Measurements from ENCODE around the gene ATG3.

Gene ATG3

GRCh38 chr3:112561734-112562529 lies at the start of gene ATG3, which contains the start of gene SLC35A5:
ATG3 (minus strand) TSS chr3:112561962; CDS start chr3:112561528, 434 bp downstream.
SLC35A5 (plus strand) TSS chr3:112562045; CDS start chr3:112563404, 1,359 bp downstream.
- peak within 1 kb of the TSS; percentile 91 for H3K27ac ChIP-seq
- DNase-seq (ENCODE audit: low read depth, low spot score), result peak; percentile 91

DNA sequence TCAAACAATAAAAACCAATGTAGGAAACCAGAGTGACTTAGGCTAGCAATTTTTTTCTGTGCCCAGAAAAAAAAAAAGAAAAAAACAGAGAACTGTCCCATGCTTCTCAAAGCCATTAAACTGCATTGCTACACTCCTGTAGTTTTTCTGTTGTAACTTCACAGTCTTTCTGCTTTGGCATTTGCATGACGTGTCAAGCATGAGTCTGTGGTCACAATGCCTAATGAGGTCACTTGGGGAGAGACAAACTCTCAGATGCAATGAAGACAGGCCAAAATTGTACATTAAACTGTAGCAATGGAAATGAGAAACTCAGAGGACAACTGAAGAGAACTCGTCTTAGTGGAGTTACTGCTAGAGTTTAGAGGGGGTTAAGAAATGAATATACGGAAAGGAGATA lies 48.4 kb upstream of the ATG3 start:
- H3K27ac ChIP-seq, result no peak overlapping the region
- no peak for DNase-seq (ENCODE audit: low read depth, low spot score)

GRCh38 chr3:112607863-112608262 lies 46.1 kb upstream of the ATG3 start:
- DNase-seq (ENCODE audit: low read depth, low spot score), result no peak
- no peak overlapping the region for H3K27ac ChIP-seq

GRCh38 chr3:112606098-112606497 lies 44.3 kb upstream of the ATG3 start:
- DNase-seq (ENCODE audit: low read depth, low spot score), result no peak
- no peak overlapping the region for H3K27ac ChIP-seq

DNA sequence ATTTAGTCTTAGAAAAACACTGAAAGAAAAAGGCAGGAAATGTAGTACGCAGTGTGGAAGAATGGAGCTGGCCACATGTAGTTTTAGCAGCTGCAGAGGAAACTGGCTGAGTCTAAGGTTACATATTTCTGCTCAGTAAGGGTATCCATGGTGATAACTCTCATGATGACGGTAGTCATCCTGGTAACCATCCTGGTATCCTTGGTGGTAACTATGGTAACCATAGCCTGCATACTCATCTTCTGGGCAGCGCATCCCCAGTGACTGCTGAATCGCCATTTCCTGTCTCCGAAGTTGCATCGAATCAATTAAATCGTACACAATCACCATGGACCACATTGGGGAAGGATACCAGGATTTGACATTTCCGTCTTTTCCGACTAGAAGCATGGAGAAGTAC lies 43.5 kb upstream of the ATG3 start:
- no peak overlapping the region for H3K27ac ChIP-seq
- DNase-seq (ENCODE audit: low read depth, low spot score), result no peak

DNA sequence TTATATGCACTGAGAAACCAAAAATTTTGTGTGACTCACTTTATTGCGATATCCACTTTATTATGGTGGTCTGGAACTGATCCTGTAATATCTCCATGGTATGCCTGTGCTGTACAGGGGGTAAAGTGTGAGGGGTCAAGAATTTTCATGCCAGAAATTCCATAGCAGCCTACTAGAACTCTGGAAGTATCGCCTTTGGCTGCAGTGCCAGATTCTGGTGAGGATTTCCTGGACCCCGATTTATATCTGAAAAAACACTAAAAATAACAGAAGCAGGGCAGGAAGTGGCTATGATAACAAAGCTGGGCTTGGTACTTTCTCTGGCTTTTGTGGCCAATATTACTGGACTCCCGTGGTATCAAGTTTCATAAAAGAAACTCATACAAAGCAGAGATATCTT lies 42.8 kb upstream of the ATG3 start:
- DNase-seq (ENCODE audit: low read depth, low spot score), result no peak
- no peak overlapping the region for H3K27ac ChIP-seq

DNA sequence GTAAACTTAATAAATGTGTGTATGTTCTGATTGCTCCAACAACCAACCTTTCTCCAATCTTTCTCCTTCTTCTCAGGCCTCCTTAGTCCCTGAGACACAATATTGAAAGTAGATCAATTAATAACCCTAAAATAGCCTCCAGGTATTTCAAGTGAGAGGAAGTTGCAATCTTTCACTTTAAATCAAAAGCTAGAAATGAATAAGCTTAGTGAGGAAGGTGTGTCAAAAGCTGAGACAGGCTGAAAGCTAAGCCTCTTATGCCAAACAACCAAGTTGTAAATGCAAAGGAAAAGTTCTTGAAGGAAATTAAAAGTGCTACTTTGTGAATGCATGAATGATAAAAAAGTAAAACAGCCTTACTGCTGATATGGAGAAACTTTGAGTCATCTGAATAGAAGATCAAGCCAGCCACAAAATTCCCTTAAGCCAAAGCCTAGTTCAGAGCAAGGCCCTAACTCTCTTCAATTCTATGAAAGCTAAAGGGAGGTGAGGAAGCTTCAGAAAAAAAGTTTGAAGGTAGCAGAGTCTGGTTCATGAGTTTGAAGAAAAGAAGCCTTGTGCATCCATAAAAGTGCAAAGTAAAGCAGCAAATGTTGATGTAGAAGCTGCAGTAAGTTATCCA lies 40.6 kb upstream of the ATG3 start:
- no peak for DNase-seq (ENCODE audit: low read depth, low spot score)
- H3K27ac ChIP-seq, result no peak overlapping the region

DNA sequence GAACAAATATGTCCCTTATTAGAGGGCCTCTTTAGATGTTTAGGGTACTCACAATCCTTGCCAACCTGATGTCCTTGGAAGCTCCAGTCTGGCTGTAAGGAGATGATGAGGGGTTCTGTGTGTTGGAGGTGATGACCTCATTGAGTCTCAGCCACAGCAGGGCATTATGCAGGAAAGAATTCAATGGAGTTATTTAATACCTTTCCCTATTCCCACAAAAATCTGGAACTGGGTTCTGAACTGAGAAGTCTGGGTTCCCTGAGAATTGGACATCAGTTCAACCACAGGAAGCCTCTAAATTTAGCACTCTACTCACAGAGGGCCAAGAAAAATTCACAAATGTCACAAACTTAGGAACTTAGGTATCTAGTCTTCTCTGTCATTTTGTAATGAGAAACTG lies 37.0 kb upstream of the ATG3 start:
- DNase-seq (ENCODE audit: low read depth, low spot score), result no peak
- H3K27ac ChIP-seq, result no peak overlapping the region

DNA sequence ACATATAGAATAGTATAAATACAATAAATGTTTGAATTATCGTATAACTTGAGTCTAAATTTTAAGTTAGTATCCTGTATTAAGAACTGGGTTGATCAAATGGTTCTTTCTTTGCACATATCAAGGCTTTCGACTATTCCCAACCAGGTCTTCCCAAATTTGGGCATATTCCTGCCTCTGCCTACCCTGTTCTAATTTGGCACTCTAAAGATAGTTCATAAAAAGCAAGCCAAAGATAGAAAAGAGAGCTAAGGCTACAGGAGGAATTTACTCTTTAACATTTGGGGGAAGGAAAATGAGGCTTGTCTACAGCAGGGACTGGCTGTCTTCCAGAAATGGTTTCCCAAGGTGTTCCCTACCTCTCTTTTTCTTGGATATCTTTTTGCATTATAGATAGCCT lies 36.2 kb upstream of the ATG3 start:
- no peak overlapping the region for H3K27ac ChIP-seq
- DNase-seq (ENCODE audit: low read depth, low spot score), result no peak

GRCh38 chr3:112594856-112595255 lies 33.1 kb upstream of the ATG3 start:
- H3K27ac ChIP-seq, result no peak overlapping the region
- no peak for DNase-seq (ENCODE audit: low read depth, low spot score)

GRCh38 chr3:112593258-112593657 lies 31.5 kb upstream of the ATG3 start:
- no peak overlapping the region for H3K27ac ChIP-seq
- DNase-seq (ENCODE audit: low read depth, low spot score), result no peak

- H3K27ac ChIP-seq, result no peak overlapping the region
- DNase-seq (ENCODE audit: low read depth, low spot score), result no peak
These were observed 25.6 kb upstream of the ATG3 start for GRCh38 chr3:112587336-112587735.

DNA sequence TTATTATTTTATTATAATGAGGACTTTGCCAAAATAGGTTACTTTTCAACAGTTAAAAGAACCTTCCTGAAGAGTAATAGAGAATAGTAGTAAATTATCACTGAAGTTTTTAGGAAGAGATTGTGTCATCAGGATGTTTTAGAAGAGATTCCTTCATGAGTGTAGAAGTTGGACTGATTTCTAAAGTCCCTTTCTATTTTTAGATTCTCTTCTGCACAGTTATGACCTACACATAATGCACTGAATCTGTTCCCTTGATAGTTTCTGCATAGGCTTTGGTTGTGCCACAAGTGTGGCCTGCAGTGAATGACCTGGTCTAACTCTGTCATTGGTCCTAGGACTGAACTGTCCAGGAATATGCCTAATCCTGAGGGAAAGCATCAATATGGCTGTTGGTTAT lies 24.0 kb upstream of the ATG3 start:
- no peak overlapping the region for H3K27ac ChIP-seq
- DNase-seq (ENCODE audit: low read depth, low spot score), result no peak

GRCh38 chr3:112583105-112583504 lies 21.3 kb upstream of the ATG3 start:
- no peak for DNase-seq (ENCODE audit: low read depth, low spot score)

DNA sequence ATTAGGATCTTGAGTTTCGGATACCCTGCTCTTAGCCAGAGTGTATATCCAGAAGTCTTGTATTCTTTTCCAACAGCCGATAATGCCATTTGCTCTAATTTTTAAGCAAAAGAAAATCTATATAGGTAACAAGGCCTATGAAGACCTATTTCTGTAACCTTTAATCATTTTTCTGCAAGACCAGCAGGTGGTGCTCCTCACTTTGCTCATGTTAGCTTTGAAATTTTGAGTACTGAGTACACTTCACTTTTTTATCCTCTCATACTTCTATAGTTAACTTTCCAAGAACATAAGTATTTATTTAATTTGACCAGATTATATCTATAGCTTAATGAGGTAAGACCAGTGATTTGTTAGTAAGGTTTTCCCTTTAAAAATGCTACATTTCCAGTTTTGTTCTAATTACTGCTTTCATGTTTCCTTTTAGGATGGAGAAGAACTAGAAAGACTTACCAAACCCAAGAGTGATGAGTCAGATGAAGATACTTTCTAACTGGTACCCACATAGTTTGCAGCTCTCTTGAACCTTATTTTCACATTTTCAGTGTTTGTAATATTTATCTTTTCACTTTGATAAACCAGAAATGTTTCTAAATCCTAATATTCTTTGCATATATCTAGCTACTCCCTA lies 20.6 kb upstream of the ATG3 start:
- H3K27ac ChIP-seq, result no peak overlapping the region
- peak; percentile 12 for DNase-seq (ENCODE audit: low read depth, low spot score)

More at GRCh38 chr3:112583105-112583504, 21.3 kb upstream of the ATG3 start:
- H3K27ac ChIP-seq, result no peak overlapping the region

DNA sequence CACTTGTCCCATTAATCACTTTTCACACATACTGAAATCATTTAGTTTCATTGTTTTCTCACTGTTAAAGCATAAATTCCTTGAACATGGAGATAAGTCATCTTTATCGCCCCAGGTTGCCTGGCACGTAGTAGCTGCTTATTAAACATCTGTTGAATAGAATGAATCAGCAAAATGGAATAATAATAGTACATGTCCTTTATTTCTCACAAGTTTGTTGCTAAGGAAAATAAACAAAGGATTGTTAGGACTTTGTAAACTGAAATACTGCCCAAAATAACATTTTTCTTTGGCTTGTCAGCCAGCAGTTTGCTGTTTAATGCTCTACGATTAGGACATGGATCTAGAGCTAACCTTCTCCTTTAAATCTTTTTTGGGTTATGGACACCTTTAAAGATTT lies 17.9 kb upstream of the ATG3 start:
- H3K27ac ChIP-seq, result no peak overlapping the region
- no peak for DNase-seq (ENCODE audit: low read depth, low spot score)

DNA sequence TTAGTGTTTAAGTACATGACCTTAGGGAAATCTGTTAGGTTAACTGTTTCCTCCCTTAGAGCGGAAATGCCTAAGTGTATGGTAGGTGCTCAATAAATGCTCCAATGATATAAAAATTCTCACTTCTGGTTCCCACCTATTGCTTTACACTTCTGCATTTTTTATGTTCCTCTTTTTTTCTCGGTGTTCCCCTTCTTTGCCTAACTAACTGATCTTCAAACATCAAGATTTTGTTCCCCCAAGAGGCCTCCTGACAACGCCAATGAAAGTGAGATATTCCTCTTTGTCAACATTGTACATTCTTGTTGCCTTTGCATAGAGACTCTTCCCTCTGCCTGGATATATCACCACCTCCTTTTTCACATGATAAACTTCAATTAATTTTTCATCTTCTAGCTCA lies 17.5 kb upstream of the ATG3 start:
- no peak for DNase-seq (ENCODE audit: low read depth, low spot score)
- no peak overlapping the region for H3K27ac ChIP-seq

DNA sequence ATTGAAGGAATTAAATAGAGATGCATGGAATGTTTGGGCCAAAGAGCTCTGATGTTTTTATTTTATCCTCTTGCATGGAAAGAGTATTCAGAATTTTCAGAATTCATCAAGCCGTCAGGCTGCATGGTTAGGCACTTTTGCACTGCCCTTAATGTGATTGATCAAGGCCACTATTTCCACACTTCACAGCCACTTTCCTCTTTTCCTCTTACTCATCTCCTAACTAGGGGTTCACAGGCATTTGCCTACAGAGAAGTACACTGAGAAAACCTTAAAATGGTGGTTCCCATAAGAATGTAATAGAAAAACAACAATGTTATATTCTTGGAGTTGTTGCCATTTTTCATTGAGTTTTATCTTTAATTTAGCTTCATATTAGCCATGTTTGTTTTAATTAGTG lies 10.9 kb upstream of the ATG3 start:
- DNase-seq (ENCODE audit: low read depth, low spot score), result no peak
- no peak overlapping the region for H3K27ac ChIP-seq

GRCh38 chr3:112569265-112569664 lies 7.5 kb upstream of the ATG3 start:
- H3K27ac ChIP-seq, result no peak overlapping the region
- no peak for DNase-seq (ENCODE audit: low read depth, low spot score)

DNA sequence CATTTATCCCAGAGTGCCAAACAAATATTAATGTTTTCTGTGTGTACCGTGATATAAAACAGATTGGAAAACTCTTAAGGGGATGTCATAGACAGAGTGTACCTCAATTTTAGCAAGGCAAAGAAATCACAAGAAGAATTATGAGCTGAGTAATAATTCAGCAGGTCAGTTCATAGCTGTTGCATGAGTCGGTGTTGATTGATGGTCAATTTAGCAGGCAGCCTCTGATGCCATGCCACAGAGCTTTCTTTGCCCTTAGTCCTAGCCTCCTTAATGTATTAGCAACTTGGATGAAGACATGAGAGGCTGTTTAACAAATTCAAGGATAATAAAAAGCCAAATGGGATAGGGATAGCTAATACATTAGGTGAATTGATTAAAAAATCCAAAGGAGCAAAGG lies 6.9 kb upstream of the ATG3 start:
- peak overlapping the region; percentile 0 for H3K27ac ChIP-seq
- DNase-seq (ENCODE audit: low read depth, low spot score), result no peak

- DNase-seq (ENCODE audit: low read depth, low spot score), result no peak
- H3K27ac ChIP-seq, result no peak overlapping the region
These were observed 3.2 kb upstream of the ATG3 start for GRCh38 chr3:112564940-112565305.
